ENCODE results near the gene PRPSAP1. TPM values are rescaled to one million over a fixed set of nuclear protein-coding genes. Genes with fewer than 3 reads are reported as not detected.

PRPSAP1 gene
- total RNA-seq, 2 experiments from 2014 or later: 53.3 to 111 TPM

GRCh38 chr17:76368545-76368944 is 14.8 kb upstream of the PRPSAP1 start:
- no peak for DNase-seq (ENCODE audit: low spot score)
- no peak overlapping the region for H3K27ac ChIP-seq (ENCODE audit: low read depth, low read length, poor library complexity, severe bottlenecking)
- H2AFZ ChIP-seq (ENCODE audit: low read length): no peak overlapping the region
- ChIA-PET CTCF (ENCODE audit: unreplicated experiment) (no interaction called here), POLR2A (no interaction called here)
- intact Hi-C loops (cut with micrococcal nuclease; ENCODE audit: unreplicated experiment): no loop called here
- no peaks in the 10 kb centered on the region for H3K9me3 ChIP-seq (ENCODE audit: low read length)
- no peaks in the 10 kb centered on the region for H3K9me2 ChIP-seq (ENCODE audit: insufficient read depth, low read length)
- TF ChIP-seq CTCF (conservative IDR thresholded peaks at IDR 0.05; ENCODE audit: low read length) (no peak), EZH2phosphoT487 (IDR thresholded peaks at IDR 0.05; ENCODE audit: borderline replicate concordance, low read depth, low read length) (no peak)
- no peak overlapping the region for H3K4me2 ChIP-seq (ENCODE audit: low read length)
- H4K20me1 ChIP-seq (ENCODE audit: insufficient read depth, low read length): no peaks in the 10 kb centered on the region
- no TSS peak for BruUV-seq (replicated peaks)
- H3K4me3 ChIP-seq (ENCODE audit: low read depth, low read length, poor library complexity, severe bottlenecking): no peak overlapping the region
- no peaks in the 10 kb centered on the region for H3K79me2 ChIP-seq (ENCODE audit: insufficient read depth, low read depth, low read length)
- no peaks in the 10 kb centered on the region for H3K36me3 ChIP-seq (ENCODE audit: insufficient read depth, low read length)
- peaks cover 3% of the 10 kb centered on the region for H3K4me1 ChIP-seq (ENCODE audit: insufficient read depth, low read length, poor library complexity, severe bottlenecking)

GRCh38 chr17:76367642-76368041 is 13.9 kb upstream of the PRPSAP1 start:
- no TSS peak for BruUV-seq (replicated peaks)
- intact Hi-C loops (cut with micrococcal nuclease; ENCODE audit: unreplicated experiment): no loop called here
- ChIA-PET POLR2A (no interaction called here), CTCF (ENCODE audit: unreplicated experiment) (interaction anchor here (0.6 kb wide), 1 partner anchor 531 kb away, joined by 3 read pairs; no protein-coding TSS in a partner anchor)
- no peak overlapping the region for H3K4me2 ChIP-seq (ENCODE audit: low read length)
- no peak overlapping the region for H2AFZ ChIP-seq (ENCODE audit: low read length)
- H3K9me3 ChIP-seq (ENCODE audit: low read length): no peaks in the 10 kb centered on the region
- H3K9me2 ChIP-seq (ENCODE audit: insufficient read depth, low read length): no peaks in the 10 kb centered on the region
- H3K36me3 ChIP-seq (ENCODE audit: insufficient read depth, low read length): no peaks in the 10 kb centered on the region
- H3K79me2 ChIP-seq (ENCODE audit: insufficient read depth, low read depth, low read length): no peaks in the 10 kb centered on the region
- TF ChIP-seq EZH2phosphoT487 (IDR thresholded peaks at IDR 0.05; ENCODE audit: borderline replicate concordance, low read depth, low read length) (no peak), CTCF (conservative IDR thresholded peaks at IDR 0.05; ENCODE audit: low read length) (no peak)
- H3K4me3 ChIP-seq (ENCODE audit: low read depth, low read length, poor library complexity, severe bottlenecking): no peak overlapping the region
- H3K4me1 ChIP-seq (ENCODE audit: insufficient read depth, low read length, poor library complexity, severe bottlenecking): peaks cover 10% of the 10 kb centered on the region
- no peaks in the 10 kb centered on the region for H4K20me1 ChIP-seq (ENCODE audit: insufficient read depth, low read length)
- DNase-seq (ENCODE audit: low spot score): no peak
- H3K27ac ChIP-seq (ENCODE audit: low read depth, low read length, poor library complexity, severe bottlenecking): no peak overlapping the region

- H3K4me3 ChIP-seq (ENCODE audit: low read depth, low read length, poor library complexity, severe bottlenecking): no peak overlapping the region
- ChIA-PET CTCF (ENCODE audit: unreplicated experiment) (no interaction called here), POLR2A (interaction anchor here (0.6 to 0.9 kb wide), 2 partner anchors 12 to 223 kb away, joined by 5 to 6 read pairs; partner anchors contain the start of gene PRPSAP1)
- H4K20me1 ChIP-seq (ENCODE audit: insufficient read depth, low read length): no peaks in the 10 kb centered on the region
- H2AFZ ChIP-seq (ENCODE audit: low read length): no peak overlapping the region
- H3K27ac ChIP-seq (ENCODE audit: low read depth, low read length, poor library complexity, severe bottlenecking): no peak overlapping the region
- no peak for DNase-seq (ENCODE audit: low spot score)
- TF ChIP-seq CTCF (conservative IDR thresholded peaks at IDR 0.05; ENCODE audit: low read length): no peak
- no peak for TF ChIP-seq EZH2phosphoT487 (IDR thresholded peaks at IDR 0.05; ENCODE audit: borderline replicate concordance, low read depth, low read length)
- H3K9me2 ChIP-seq (ENCODE audit: insufficient read depth, low read length): no peaks in the 10 kb centered on the region
- BruUV-seq (replicated peaks): no TSS peak
- no peaks in the 10 kb centered on the region for H3K79me2 ChIP-seq (ENCODE audit: insufficient read depth, low read depth, low read length)
- H3K9me3 ChIP-seq (ENCODE audit: low read length): no peaks in the 10 kb centered on the region
- H3K36me3 ChIP-seq (ENCODE audit: insufficient read depth, low read length): no peaks in the 10 kb centered on the region
- intact Hi-C loops (cut with micrococcal nuclease; ENCODE audit: unreplicated experiment): no loop called here
- H3K4me2 ChIP-seq (ENCODE audit: low read length): no peak overlapping the region
- peaks cover 10% of the 10 kb centered on the region for H3K4me1 ChIP-seq (ENCODE audit: insufficient read depth, low read length, poor library complexity, severe bottlenecking)
These were observed 12.5 kb upstream of the PRPSAP1 start for GRCh38 chr17:76366247-76366646.
